GM21825 (cell line): ENCODE data around the gene IRX3.

Source experiments
- ATAC-seq: cut with Tn5 transposase; IDR thresholded peaks from one replicate; pipeline ENCODE4 v1.9.1; 2021; ENCODE audit warnings: mild to moderate bottlenecking, moderate library complexity; ENCODE audit not compliant: unreplicated experiment

Gene IRX3

DNA sequence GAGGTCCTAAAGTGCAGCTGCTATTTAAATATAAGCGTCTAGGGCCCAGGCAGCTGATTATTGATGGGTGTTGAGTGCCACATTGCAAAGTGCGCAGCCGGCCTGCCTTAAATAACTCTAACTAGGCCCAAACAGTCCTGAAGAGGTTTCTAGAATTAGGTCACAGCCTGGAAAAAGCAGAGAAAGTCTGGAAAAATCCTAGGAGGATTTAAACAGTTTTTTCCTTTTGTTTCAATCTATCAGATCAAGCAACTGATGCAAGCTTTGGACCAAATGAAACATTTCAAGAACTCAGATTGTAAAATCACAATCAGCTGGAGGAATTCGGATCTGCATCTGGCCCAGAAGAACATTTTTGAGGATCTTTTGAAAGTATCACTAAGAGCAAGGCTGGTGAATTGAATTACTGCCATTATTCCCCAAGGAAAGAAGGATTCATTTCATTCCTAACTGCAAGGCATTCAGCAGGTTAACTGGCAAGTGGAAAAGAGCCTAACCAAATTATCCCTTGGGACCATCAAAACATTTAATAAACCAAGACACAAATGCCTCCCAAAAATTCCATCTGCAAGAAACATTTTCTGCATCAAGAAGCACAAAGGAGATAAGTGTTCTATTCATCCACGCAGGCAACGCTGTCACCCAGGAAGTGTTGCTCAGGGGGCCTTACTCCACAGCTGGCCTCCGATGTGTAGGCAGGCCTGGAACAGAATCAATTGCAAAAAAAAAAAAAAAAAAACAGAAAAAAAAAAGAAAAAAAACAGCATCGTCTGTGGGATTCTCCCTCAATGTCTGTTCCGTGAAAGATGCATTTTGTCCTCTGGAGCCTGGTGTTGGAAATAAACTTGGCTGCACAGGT, 46.1 kb downstream of the IRX3 start:
- no peak for ATAC-seq

DNA sequence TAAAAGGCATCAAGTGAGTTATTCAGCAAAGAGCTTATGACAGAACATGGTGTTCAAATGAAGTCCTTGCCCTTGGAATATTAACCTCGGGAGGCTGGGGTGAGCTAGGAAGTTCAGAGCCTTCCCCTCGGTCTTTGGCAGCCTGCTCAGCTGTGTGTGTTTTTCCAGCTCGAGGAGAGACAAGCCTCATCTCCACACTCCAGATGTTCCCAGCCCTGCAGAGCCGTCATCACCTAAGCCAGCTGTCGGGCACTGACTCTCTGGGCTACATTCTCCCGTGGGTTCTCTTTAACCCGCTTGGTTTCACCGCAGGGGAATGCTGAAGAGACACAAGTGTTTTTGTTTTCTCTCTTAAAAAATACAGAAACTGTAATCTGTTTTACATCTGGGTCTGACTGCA, 47.1 kb downstream of the IRX3 start:
- ATAC-seq: no peak

DNA sequence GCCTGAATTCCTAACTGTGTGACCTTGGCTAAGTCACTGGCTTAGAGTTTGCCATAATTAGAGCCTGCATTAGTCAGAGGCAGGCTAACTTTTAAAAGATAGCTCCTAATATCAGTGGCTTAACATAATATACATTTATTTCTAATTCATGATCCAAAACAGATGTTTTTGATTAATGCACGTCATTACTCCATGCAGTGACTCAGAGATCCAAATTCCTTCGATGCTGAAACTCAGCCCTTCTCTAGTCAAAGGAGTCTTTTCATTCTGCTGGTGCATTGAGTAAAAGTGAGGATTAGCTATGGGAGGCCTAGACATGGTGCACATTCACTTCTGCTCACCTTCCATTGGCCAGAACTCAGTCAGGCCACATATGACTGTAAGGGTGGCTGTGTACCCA, 49.8 kb downstream of the IRX3 start:
- ATAC-seq: no peak

DNA sequence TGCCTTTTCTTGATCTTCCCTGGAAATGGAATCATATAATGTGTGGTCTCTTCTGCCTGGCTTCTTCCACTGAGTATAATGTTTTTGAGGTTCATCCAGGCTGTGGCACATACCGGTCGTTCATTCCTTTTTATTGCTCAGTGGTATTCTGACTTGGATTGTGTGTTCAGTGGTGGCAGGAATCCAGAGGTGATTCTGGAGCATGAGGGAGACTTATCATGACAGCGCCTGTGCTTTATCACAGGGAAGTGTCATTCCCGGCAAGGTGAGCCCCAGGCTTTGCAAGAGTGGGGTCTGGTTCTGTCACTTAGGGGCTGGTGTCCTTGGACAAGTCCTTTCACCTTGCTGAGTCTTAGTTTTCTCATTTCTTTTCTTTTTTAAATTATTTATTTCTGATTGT, 53.0 kb downstream of the IRX3 start:
- ATAC-seq: no peak
